ENCODE results near the gene CCNI. TPM values are rescaled to one million over a fixed set of nuclear protein-coding genes. Genes with fewer than 3 reads are reported as not detected.

CCNI gene
- total RNA-seq, 2 donors from 2014 or later = 92.6 to 185 TPM

- H3K4me1 ChIP-seq = peaks cover 15% of the 10 kb centered on the region
- intact Hi-C loops (cut with DNase I) = no loop called here
- H3K27ac ChIP-seq = no peak overlapping the region
- ATAC-seq = no peak
- H3K9me3 ChIP-seq = no peaks in the 10 kb centered on the region
- H3K4me3 ChIP-seq = no peak overlapping the region
- peaks cover 0 to 3% of the 10 kb centered on the region in 2 donors for H3K36me3 ChIP-seq (replicated peaks in 1 of 2; ENCODE audit: insufficient read depth in 1 of 2, low read depth in 2 of 2)
- no peaks in the 10 kb centered on the region for H3K27me3 ChIP-seq
- TF ChIP-seq, protein P1, sequence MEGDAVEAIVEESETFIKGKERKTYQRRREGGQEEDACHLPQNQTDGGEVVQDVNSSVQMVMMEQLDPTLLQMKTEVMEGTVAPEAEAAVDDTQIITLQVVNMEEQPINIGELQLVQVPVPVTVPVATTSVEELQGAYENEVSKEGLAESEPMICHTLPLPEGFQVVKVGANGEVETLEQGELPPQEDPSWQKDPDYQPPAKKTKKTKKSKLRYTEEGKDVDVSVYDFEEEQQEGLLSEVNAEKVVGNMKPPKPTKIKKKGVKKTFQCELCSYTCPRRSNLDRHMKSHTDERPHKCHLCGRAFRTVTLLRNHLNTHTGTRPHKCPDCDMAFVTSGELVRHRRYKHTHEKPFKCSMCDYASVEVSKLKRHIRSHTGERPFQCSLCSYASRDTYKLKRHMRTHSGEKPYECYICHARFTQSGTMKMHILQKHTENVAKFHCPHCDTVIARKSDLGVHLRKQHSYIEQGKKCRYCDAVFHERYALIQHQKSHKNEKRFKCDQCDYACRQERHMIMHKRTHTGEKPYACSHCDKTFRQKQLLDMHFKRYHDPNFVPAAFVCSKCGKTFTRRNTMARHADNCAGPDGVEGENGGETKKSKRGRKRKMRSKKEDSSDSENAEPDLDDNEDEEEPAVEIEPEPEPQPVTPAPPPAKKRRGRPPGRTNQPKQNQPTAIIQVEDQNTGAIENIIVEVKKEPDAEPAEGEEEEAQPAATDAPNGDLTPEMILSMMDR (IDR thresholded peaks at IDR 0.05) = no peak
- TF ChIP-seq POLR2A (IDR thresholded peaks at IDR 0.05) = no peak
- DNase-seq = no peak
Measured at GRCh38 chr4:77003400-77003799, 72.4 kb downstream of the CCNI start.

GRCh38 chr4:77002321-77003107, 73.3 kb downstream of the CCNI start:
- no peak for ATAC-seq
- 72 to 76% methylated on average over 5 of the region's 5 CpGs for WGBS, 2 donors
- no peak overlapping the region for H3K27ac ChIP-seq

DNA sequence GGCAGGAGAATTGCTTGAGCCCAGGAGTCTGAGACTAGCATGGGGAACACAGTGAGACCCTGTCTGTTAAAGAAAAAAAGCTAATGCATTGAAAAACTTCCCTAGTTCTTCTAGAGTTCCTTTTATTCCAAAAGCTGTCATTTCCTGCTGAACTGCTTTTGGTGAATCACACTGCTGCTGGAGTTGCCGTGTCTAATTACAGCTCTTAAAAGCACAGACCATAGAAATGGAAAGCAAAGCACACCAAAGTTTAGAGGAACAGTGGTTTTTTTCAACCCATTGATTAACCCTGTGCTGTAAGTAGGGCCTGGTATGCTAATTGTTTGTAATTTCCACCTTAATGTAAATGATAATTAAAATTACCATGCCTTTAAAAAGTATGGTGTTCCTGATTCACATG, 73.9 kb downstream of the CCNI start:
- Histone ChIP-seq H3K9me3 (no peaks in the 10 kb centered on the region), H3K27ac (no peak overlapping the region), H3K4me1 (peaks cover 2% of the 10 kb centered on the region), H3K27me3 (no peaks in the 10 kb centered on the region), H3K4me3 (no peak overlapping the region), H3K36me3 (replicated peaks in 1 of 2; ENCODE audit: insufficient read depth in 1 of 2, low read depth in 2 of 2) (peaks cover 0 to 8% of the 10 kb centered on the region in 2 donors)
- no peak for DNase-seq
- TF ChIP-seq, protein P1 (IDR thresholded peaks at IDR 0.05) = no peak
- TF ChIP-seq POLR2A (IDR thresholded peaks at IDR 0.05) = no peak
- whole genome bisulfite sequencing, 2 donors = 53 to 72% methylated on average over 1 of the region's 1 CpG
- ATAC-seq = no peak
- intact Hi-C loops (cut with DNase I) = no loop called here

More at GRCh38 chr4:77002321-77003107, 73.3 kb downstream of the CCNI start:
- no peak for DNase-seq
- TF ChIP-seq POLR2A (IDR thresholded peaks at IDR 0.05) = no peak
- TF ChIP-seq, protein P1 (IDR thresholded peaks at IDR 0.05) = no peak
- intact Hi-C loops (cut with DNase I) = no loop called here
- Histone ChIP-seq H3K36me3 (replicated peaks in 1 of 2; ENCODE audit: insufficient read depth in 1 of 2, low read depth in 2 of 2) (peaks cover 0 to 7% of the 10 kb centered on the region in 2 donors), H3K9me3 (no peaks in the 10 kb centered on the region), H3K4me3 (no peak overlapping the region), H3K27me3 (no peaks in the 10 kb centered on the region), H3K4me1 (peaks cover 8% of the 10 kb centered on the region)

DNA sequence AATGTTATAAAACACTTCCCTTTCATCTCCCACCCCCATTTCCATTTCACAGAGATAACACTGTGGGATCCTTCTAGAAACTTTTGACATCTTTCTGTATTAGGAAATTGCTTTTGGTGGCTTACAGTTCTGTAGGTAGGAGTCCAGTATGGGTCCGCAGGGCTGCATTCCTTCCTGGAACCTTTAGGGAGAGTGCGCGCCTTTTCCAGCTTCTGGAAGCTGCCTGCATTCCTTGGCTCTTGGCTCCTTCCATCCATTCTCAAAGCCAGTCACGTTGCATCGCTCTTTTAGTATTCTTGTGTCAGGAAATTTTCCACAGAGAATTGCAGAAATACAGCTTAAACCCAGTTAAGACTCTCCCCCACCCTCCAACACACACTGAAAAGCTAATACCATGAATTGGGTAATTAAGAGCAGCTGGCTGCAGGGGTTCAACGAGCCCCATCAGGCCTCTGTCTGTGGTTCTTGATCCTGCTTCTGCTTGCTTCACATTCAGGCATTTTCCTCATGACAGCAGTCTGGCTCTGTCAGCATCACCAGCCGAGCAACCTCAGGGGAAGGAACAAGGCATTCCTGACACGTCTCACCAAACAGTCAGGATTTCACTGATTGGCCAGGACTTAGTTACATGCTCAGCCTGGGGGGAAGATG, 77.4 kb downstream of the CCNI start:
- Histone ChIP-seq H3K4me1 (peaks cover 9% of the 10 kb centered on the region), H3K4me3 (no peak overlapping the region), H3K9me3 (no peaks in the 10 kb centered on the region), H3K36me3 (replicated peaks in 1 of 2; ENCODE audit: insufficient read depth in 1 of 2, low read depth in 2 of 2) (peaks cover 0 to 8% of the 10 kb centered on the region in 2 donors), H3K27ac (no peak overlapping the region), H3K27me3 (no peaks in the 10 kb centered on the region)
- TF ChIP-seq POLR2A (IDR thresholded peaks at IDR 0.05) = no peak
- TF ChIP-seq, protein P1 (IDR thresholded peaks at IDR 0.05) = no peak
- intact Hi-C loops (cut with DNase I) = no loop called here
- DNase-seq (no peak), ATAC-seq (no peak)
- WGBS, 2 donors = 88 to 94% methylated on average over 8 of the region's 8 CpGs
